NCI-H82 (cell line): Measurements from ENCODE around the gene AKR1B1.
A peak's percentile ranks its signal among the peaks of the same experiment; 100 is the strongest.
"Not testable (repeated sequence)": the region's sequence is repeated elsewhere in the genome, so short reads cannot be mapped to it uniquely, and the experiment has no call there.

Source experiments
- DNase-seq: peaks from one replicate; lab custom pipeline; 2025; lab: John Stamatoyannopoulos, UW

AKR1B1 gene

DNA sequence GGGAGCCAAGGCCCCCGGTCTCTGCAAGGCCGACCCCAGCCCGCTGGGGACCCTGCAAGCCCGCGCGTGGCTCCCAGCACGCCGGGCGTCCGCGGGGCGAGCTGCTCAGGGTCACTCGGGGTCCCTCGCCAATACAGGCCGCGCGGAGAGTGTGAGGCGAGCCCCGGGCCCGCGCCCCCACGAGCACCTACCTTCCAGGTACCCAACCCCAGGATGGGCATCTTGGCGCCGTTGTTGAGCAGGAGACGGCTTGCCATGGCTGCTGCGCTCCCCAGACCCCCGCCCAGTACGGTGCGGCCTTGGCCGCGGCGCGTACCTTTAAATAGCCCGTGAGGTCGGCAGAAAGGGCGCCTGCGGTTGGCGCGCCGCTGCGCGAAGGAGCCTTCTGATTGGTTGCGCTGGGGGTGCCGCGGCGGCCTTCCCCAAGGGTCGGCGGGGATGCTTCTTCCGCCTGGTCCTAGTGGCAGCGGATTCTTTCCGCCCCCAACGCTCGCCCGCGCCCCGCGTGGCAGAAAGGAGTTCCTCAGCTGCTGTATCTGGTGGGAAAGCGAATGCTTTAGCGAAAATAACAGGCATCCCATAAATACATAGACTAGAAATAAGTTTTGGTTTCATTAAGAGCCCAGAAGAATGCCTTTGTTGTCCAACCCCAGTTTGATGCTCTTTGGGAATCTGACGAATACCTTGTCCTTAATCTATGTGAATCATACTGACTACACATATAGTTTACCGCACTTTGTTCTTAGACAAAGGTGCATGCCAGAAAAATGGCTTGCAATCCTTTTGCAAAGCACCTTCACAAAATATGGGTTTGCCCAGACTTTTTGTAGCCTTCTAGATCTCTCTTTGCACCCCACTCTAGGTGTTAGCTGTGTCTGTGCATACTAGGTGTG lies at the start of gene AKR1B1:
AKR1B1 (minus strand) TSS at position 295 of the 893 bp plus-strand sequence; CDS start at position 257, 38 bp downstream.
- DNase-seq, result peak; percentile 97

DNA sequence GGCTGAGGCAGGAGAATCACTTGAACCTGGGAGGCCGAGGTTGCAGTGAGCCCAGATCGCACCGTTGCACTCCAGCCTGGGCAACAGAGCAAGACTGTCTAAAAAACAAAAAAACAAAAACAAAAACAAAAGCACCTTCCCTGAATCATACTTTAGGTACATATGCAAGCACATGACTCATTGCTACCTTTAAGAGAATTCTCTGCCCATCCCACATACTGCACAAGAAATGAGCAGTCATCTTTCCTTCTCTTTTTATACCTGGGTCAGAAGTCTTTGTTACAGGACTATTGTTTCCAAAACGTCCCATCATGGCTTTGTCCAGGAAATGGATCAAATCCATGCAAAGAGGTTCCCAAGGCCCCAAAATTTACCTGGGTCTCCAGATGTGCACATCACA lies 47.0 kb upstream of the AKR1B1 start:
- DNase-seq, result no peak

DNA sequence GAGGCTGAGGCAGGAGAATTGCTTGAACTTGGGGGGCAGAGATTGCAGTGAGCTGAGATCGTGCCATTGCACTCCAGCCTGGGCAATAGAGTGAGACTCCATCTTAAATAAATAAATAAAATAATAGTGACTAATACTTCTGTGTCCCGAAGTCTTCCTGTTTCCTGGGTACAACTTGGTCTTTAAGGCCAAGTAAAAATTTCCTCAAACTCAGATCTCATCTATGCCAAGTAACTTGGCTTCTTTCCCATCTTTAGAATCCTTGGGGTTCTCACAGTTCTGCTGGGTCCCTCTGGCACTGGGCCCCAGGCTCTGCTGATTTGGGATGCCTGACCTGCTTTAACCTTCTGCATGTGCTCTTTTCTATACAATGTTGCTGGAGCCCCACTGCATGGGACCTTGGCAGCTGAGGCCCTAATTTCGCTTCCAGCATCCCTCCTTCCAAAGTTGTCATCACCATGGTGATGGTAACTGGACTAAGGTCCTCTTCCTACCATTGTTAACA lies 45.8 kb upstream of the AKR1B1 start:
- DNase-seq, result no peak

DNA sequence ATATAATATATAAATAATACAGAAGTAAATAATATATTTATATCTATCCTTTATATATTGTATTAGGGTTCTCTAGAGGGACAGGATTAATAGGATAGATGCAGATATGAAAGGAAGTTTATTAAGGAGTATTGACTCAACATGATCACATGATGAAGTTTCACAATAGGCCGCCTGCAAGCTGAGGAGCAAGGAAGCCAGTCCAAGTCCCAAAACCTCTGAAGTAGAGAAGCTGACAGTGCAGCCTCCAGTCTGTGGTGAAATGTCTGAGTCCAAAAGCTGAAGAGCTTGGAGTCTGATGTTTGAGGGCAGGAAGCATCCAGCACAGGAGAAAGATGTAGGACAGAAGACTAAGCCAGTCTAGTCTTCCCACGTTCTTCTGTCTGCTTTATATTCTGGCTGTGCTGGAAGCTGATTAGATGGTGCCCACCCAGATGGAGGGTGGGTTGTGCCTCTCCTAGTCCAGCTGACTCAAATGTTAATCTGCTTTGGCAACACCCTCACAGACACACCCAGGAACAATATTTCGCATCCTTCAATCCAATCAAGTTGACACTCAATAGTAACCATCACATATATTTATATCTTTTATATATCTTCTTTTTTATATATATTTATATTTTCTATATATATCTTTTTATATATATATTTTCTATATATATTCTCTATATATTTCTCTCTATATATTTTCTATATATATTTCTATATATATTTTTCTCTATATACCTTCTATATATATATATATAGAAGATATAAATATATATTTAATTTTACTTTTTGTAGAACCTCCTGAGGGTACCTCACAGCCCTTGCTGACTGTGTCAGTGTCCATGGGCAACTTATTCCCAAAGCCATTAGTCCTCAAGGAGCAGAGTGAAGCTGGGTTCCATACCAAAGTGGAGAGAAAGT lies 43.8 kb upstream of the AKR1B1 start:
- DNase-seq, result no peak

DNA sequence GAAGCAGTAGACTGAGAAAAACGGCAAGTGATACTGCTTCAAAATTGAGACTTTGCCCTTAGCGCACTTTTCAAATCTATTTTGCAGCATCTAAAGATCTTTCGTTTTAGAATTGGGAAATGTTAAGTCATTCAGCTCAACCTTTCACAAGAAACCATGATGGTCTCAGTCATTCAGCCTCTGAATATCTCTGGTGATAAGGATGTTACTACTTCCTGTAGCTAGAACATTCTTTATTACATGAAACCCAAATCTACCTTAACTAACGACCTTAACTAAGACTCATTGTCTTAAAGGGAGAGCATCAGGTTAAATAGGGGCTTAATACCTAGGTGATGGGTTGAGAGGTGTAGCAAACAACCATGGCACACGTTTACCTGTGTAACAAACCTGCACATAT lies 42.1 kb upstream of the AKR1B1 start:
- no peak for DNase-seq

DNA sequence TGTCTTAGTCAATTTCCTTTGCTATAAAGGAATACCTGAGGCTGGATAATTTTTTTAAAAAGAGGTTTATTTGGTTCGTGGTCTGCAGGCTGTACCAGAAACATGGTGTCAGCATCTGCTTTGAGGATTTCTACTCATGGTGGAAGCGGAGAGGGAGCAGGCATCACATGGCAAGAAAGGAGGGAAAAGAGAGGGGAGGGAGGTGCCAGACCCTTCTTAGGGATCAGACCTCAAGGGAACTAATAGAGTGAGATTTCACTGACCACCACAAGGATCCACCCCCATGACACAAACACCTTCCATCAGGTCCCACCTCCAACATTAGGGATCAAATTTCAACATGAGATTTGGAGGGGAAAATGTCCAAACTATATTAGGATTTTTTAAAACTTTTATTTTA lies 41.5 kb upstream of the AKR1B1 start:
- DNase-seq, result no peak

DNA sequence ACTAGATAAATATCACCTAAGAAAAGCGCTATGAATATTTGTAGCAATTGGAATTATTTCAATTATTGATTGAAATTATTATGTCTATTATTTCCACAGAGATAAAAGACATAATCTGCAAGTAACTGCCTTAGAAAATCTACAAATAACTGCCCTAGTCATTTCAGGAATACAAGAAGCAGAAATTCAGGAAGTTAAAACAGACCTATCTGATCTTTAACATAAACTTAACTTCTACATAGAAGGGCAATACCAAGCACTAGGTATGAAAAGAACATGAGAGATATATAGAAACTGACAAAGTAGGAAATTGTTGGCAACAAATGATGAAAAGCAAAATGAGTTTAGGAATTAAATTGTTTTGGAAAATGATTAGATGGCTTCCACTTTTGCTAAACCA lies 36.6 kb upstream of the AKR1B1 start:
- no peak for DNase-seq

DNA sequence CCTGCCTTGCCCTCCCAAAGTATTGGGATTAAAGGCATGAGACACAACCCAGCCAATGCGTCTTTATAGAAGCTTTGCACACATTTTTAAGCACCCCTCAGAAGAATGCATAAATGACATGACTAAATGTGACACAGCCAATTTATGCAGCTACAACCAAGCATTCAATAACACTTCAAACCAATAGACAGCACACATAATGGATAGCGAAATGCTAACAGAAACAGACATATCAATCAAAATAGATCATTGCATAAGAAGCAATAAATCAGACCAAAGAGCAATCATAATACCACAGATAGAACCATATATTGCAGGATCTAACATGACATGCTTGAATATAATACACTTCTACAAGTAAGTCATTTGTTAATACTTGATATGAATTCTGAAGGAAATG lies 34.2 kb upstream of the AKR1B1 start:
- no peak for DNase-seq

DNA sequence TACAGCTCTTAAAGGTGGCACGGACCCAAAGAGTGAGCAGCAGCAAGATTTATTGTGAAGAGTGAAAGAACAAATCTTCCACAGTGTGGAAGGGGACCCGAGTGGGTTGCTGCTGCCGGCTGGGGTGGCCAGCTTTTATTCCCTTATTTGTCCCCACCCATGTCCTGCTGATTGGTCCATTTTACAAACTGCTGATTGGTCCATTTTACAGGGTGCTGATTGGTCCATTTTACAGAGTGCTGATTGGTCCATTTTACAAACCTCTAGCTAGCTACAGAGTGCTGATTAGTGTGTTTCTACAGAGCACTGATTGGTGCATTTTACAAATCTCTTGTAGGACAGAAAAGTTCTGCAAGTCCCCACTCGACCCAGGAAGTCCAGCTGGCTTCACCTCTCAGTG lies 28.8 kb upstream of the AKR1B1 start:
- DNase-seq, result not testable (repeated sequence)

DNA sequence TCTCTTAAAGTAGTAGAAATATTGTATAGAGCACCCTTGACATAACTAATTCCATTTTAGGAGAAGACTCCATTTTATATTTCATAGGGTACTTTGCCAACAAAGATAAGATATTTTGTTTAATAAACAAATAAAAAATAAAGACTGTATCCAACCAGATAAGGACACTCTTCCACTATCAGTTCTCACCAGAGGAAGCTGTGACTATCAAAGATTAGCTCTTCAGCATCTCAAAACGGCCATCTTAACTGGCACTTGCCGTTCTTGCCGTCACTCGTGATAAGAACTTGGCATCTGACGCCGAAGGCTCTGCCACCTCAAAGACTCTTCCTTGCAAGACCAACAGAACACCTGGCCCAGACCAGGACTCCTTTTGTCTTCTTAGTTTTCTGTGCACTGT lies 26.3 kb upstream of the AKR1B1 start:
- no peak for DNase-seq

DNA sequence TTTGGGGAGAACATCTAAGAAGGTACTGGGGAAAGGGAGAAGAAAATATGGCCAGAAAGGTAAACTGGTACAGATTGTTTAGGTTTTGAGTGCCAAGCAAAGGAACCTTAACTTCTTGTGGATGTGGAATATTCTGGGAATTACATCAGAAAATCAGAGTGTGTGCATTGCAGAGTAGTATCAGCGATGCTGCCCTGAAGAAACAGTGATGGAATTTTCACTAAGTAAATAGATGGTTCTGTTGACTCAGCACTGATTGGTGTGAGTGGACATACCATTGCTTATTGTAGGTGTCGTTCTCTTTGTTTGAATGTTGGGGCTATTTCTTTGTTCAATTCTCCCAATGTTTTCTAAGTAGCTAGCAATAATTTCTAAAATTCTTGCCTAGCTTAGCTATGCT lies 24.4 kb upstream of the AKR1B1 start:
- DNase-seq, result no peak

DNA sequence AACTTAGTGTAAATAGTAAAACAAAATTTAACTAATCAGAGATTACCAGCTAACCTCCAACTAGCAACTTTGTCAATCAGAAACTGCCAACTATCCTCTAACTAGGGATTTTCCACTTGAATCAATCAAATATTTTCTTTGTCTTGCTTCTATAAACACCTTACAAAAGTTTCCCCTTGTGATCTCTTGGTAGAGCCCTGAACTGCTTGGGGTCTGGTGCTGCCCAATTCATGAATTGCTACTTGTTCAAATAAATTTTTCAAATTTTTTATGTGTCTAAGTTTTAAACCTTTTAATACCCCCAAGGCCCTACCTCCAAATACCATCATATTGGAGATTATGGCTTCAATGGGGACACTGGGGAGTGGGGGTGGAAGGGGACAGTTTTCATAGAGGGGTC lies 24.0 kb upstream of the AKR1B1 start:
- no peak for DNase-seq

DNA sequence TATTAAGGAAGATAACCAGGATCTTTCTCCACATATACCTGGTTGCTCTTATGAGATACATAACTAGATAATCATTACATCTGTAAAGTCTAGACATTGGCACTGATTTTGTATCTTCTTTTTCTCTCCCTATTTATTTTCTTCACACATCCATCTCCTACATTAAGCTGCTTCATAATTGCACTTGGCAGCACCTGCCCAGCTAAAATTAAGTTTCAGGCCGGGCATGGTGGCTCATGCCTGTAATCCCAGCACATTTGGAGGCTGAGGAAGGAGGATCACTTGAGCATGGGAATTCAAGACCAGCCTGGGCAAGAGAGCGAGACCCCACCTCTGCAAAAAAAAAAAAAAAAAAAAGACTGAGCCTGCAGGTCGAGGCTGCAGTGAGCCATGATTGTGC lies 22.3 kb upstream of the AKR1B1 start:
- no peak for DNase-seq

DNA sequence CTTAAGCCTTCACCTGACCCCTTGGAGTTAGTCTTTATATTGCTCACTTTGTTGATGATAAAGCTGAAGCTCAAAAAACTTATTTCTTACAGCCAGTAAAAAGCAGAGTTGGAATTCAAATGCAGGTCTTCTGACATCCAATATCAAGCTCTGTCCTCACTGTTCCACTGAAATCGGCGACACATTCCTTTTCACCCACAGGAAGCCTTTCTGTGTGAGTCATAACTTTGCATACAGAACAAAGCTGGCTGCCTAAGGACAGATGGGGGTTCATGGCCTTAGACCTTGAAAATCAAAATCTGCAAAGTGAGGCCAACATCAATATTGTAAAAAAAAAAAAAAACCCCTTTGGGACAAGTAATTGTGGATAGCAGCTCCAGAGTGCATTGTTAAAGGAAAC lies 21.8 kb upstream of the AKR1B1 start:
- DNase-seq, result no peak

DNA sequence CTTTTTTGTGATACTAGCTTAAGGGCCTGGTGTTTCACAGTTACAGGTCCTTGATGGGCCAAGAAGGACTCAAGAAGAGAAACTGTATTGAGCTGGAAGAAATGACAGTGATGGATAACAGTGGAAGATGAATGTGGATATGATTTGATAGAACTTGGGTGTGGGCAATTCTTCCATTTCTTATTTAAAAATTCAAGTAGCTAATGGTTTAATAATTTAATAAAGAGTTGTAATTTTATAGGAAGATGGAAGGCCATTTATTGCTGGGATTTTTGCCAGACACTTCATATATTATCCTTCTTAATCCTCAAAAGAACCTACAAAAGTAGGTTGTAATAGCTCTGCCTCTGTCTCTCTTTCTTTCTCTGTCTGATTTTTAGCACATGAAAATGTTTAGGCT lies 21.3 kb upstream of the AKR1B1 start:
- DNase-seq, result no peak

DNA sequence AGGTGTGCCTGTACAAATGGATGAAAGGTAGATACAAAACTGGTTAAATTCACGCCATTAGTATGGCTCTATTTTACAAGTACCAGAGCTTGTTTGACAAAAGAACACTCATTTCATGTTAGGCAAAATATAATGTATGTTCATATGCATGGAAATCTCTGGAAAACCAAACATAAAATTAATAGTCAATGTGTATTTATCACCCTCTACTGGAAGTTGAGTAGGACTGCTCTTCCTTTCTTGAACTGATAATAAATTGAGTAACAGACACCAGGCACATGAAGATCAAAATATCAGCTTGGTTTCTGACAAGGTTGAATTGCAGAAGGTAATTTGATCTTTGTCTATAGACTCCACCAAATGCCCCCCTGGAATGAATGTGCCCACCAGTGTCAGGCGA lies 19.8 kb upstream of the AKR1B1 start:
- DNase-seq, result no peak

DNA sequence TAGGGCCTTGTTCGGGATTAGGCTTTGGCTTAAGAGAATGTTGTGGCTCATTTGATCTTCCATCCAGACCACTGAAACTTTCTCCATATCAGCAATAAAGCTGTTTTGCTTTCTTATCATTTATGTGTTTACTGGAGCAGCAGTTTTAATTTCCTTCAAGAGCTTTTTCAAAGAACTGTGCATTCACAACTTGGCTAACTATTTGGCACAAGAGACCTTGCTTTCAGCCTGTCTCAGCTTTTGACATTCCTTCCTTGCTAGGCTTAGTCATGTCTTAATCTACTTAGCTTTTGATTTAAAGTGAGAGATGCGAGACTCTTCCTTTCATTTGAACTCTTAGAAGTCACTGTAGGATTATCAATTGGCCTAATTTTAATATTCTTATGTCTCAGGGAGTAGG lies 19.1 kb upstream of the AKR1B1 start:
- peak; percentile 68 for DNase-seq

DNA sequence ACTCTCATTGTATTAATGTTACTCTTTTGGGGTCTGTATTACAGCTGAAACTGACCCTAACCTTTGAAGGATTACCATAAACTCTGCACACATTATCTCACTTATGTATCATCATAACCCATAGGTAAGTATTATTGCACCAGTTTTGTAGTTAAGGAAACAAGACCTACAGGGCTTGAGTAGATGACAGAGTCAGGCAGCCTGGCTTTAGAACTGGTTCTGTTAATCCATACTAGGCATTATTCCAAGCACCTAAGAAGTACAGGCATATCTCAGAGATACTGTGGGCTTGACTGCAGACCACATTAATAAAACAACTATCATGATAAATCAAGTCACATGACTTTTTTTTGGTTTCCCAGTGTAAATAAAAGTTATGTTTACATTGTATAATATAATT lies 17.1 kb upstream of the AKR1B1 start:
- no peak for DNase-seq

DNA sequence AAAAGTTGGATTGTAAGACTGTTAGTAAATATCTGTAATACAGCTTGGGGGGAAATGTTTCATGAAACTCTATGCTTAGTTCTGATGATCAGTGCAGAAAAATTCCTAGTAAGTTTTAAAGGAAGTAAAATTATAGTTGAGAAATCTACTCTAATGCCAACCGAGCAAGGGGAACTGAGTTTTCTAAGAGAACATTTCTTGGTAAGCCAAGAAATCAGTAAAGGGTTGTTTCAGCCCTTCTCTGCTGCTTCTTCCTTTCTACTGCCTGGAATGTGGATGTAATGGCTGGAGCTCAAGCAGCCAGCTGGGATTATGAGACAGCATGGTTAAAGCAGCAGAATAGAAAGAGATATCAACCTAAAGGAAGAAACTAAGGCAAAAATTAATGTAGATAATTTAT lies 15.9 kb upstream of the AKR1B1 start:
- DNase-seq, result no peak

DNA sequence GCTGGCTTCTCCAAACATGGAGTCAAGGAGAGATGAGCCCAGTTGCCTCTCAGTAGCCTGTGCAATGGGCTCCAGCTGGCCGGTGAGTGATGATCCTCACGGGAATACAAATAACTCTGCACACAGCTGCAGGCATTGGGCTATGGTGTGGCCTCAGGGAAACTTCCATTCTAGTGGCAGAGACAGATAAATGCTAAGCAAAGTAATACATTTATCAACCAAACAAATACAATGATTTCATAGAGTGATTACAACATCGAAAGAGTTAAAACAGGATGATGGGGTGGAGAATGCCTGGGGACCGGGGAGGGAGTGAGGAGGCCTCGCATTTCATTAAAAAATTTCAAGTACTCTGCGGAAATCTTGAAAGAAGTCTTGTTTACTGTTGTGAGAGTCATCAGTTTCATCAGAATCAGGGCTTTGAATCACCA lies 15.0 kb upstream of the AKR1B1 start:
- no peak for DNase-seq

DNA sequence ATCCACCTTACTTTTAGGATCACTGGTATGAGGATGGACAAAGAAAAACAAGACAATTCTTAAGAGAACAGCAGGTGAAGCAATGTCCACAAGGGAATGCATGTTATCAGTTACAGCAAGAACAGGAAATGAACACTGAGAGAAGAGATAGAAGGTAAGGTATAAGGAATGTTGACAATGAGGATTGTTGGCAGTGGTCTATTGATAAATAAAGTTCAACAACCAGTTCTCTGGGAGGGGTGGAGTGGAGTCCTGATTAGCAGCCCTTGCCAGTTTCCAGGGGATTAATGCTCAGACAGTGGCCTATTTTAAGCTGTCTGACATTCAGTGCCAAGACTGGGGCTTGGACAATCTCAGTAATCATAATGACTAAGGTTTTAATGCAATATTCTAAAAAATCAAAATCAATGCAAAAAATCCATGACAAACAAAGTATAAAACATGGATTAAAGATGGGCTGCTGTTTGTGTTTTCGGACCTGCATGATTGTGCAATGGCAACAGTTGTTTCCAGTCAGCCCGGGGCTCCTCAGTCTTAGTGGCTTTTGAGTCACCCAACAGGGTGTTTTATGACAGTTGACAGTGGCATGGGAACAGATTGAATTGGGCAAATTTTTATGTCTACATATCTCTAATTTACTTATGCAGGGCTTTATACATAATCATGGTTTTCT lies 13.8 kb upstream of the AKR1B1 start:
- peak; percentile 38 for DNase-seq

DNA sequence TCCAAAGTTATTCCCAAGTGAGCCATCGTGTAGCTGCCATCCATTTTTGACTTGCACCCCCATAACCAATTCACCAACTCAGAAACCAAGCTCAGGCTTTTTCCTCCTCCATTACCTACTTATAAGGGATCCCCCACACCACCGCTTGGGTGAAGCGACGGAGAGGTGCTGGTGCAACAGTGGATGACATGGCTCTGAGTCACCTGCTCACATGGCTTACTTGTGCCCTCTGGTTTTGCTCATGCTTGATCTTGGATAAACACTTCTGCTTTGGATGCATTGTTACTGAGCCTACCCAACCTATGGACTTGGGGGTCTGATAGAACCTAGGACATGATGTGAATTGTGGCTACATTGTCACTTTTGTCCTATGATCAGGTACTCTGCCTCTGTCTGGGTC lies 12.0 kb upstream of the AKR1B1 start:
- DNase-seq, result no peak
